AG10803 (cell line): Measurements from ENCODE around the gene SP110.

Experiments used
- DNase-seq: peaks from one replicate; pipeline ENCODE4 v3.0.0; 2010; ENCODE audit warnings: low read depth
- H3K4me3 ChIP-seq: 2 replicates; pipeline ENCODE4 v1.5.1; 2011; ENCODE audit warnings: mild to moderate bottlenecking, low read length, control low read depth
- CTCF ChIP-seq: conservative IDR thresholded peaks from 2 replicates; pipeline ENCODE4 v1.5.1; 2011; ENCODE audit warnings: mild to moderate bottlenecking, low read length, control low read depth, inconsistent platforms

Gene SP110

GRCh38 chr2:230234122-230234722 is 14.4 kb upstream of the SP110 start:
- no peak for TF ChIP-seq CTCF
- DNase-seq = no peak
- no peak overlapping the region for H3K4me3 ChIP-seq

GRCh38 chr2:230231251-230231650 is 11.5 kb upstream of the SP110 start:
- H3K4me3 ChIP-seq = no peak overlapping the region
- TF ChIP-seq CTCF = no peak
- DNase-seq = no peak

GRCh38 chr2:230230496-230231200 is 10.9 kb upstream of the SP110 start:
- TF ChIP-seq CTCF = no peak
- DNase-seq = no peak
- no peak overlapping the region for H3K4me3 ChIP-seq

- no peak for TF ChIP-seq CTCF
- DNase-seq = peak; percentile 9
- H3K4me3 ChIP-seq = no peak overlapping the region
Measured at GRCh38 chr2:230230087-230230486, 10.3 kb upstream of the SP110 start.

- H3K4me3 ChIP-seq = no peak overlapping the region
- no peak for TF ChIP-seq CTCF
- no peak for DNase-seq
Measured at GRCh38 chr2:230227216-230227615, 7.4 kb upstream of the SP110 start.

GRCh38 chr2:230226051-230226551 is 6.3 kb upstream of the SP110 start:
- H3K4me3 ChIP-seq = no peak overlapping the region
- no peak for TF ChIP-seq CTCF
- DNase-seq = no peak

- no peak within 1 kb of the TSS for H3K4me3 ChIP-seq
- no peak for DNase-seq
Measured at GRCh38 chr2:230225486-230225885, 5.7 kb upstream of the SP110 start, which contains the start of gene SP140. Gene SP140 (plus strand): TSS chr2:230225736. CDS start chr2:230225845, 109 bp downstream.

More at GRCh38 chr2:230225486-230225885, 5.7 kb upstream of the SP110 start, which contains the start of gene SP140:
- no peak for TF ChIP-seq CTCF
